HG03064 (cell line): ENCODE data around the gene ROBO1.

ENCODE experiments used
- ATAC-seq: cut with Tn5 transposase; IDR thresholded peaks from one replicate; pipeline ENCODE4 v1.9.1; 2021; ENCODE audit warnings: low read depth; ENCODE audit not compliant: unreplicated experiment

ROBO1 gene

DNA sequence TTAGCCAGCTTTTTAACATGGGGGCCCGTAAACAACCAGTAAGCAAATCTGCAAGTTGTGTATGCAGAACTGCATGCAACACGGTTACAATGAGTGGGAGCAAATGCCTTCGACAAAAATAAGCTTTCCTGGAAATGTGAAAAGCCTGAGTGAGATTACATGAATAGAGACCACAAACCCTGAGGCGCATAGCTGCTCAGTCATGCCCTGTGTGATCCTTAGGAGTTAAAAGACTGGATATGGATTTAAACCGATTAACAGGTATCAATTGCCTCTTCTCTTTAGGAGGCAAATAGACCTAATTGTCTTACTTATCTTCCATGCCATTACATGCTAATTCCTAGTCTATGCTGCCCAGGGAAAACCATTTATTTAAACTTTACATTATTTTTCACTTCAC is 810.3 kb downstream of the ROBO1 start:
- ATAC-seq: no peak

DNA sequence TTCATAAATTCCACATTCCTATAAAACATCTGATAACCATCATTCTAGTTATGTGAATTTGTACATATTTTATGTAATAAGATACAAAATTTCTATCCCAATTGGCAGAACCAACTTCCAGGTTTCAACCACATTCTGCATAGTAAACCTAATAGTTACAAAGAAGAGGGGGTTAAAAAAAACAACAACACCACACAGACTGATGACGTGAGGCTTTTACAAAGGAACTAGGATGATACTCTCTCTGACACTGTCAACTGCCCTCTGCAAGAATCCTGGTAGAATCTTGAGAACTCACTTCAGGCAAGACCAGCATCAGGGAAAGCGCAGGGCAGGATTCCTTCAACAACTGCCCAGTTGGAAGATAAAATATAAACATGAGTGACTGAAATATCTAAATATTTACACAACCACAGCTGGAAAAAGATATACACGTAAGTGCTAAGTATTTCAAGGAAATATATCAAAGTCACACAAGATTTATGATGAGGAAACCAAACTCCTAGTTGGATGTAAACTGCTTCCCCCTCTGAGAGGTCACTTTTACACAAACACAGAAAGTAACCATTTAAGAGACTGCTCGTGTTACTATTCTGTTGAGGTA is 816.4 kb downstream of the ROBO1 start:
- no peak for ATAC-seq

DNA sequence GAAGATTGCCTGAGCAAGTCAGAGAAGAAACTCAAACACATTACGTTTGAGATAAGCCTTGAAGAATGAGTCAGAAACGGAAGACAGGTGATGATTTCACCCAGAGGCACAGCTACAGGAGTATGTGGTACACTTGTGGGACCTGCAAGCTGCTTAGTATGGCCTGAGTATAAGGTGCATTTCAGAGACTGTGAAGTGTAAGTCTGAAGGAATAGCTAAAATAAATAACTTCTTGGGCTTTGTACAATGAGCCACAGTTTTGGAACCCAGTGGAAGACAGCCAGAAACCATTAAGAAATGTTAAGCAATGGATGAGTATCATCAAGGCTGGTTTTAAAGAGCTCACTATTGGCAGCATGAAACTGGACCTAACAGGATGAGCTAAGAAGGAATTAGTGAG is 826.2 kb downstream of the ROBO1 start:
- no peak for ATAC-seq

DNA sequence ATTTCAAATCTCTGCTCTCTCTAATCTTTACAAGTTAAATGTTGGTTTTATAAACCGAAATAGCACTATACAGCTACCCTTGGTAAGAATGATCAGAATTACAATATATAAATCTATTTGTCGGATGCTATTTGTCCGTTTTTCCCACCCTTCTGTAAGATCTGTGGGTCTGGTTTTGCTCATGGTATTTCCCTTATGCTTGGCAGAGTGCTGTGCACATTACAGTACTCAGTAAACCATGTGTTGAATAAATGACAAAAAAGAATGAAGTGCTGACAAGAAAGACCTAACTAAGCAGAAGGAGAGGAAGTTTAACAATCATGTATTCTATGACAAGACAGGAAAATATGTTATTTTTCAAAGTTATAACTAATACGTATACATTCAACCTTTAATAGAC is 827.2 kb downstream of the ROBO1 start:
- no peak for ATAC-seq

DNA sequence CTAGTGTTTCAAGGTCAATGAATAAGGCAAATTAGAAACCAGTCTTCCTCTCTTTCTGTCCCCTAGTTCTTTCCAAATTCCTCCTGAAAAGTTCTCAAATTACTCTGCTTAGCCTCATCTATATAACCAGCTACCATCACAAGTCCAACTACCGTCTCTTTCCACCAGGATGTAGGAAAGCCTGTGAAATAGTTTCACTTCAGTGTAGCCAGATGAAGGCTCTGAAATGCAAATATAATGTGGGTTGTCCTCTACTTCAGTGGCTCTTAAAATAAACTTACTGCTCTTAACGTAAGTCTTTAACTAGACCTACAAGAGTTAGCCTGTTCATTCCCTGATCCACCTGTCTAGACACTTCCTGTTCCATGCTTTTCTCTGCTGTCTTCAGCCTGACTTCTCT is 827.7 kb downstream of the ROBO1 start:
- ATAC-seq: no peak

DNA sequence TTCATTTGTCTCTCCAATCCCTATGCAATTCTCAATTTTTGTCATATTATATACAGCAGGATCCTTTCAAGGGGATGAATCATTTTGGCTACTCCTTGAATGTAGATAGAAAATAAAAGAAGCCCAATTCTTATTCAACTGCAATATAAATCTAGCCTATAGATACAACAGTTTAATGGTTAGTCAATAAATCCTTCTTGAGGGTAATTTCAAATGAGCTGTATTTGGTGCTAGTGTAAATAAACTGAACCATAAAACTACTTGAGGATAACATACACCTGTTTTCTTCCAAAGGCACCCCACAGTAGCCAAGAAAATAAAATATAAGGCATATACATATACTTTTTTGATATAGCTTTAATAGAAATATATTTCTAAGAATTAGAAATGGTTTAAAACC is 830.3 kb downstream of the ROBO1 start:
- ATAC-seq: no peak

DNA sequence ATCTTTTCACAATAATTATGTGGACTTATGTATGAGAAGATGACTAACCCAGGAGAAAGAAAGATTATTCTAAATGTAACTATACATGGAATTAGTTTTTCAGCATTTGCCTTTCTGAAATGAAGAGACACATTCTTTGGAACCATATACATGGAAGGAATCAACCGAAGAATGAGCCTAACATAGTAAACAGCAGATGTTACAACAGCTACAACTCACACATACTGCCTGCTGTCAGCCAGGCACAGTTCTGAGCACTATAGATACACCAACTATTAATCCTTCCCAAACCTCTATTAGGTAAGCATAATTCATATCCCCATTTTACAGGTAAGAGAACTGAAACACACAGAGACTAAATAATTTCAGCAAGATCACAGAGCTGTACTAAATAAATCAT is 840.0 kb downstream of the ROBO1 start:
- ATAC-seq: no peak

DNA sequence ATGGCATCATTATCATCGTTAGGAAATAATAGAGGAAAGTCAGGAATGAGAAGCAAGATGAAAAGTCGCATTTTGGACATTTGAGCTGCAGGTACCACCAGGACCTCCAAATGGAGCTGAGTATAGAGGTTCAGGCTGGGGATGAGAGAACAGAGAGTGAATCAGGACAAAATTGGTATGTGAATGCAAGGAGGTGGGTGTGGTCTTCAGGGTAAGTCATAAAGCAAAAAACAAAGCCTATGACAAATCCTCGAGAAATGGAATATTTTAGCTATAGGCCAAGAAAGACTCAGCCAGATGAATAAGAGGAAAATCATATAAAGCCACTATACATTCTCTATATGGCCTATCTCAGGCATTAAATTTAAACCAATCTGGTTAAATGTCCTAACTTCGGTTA is 841.3 kb downstream of the ROBO1 start:
- no peak for ATAC-seq

DNA sequence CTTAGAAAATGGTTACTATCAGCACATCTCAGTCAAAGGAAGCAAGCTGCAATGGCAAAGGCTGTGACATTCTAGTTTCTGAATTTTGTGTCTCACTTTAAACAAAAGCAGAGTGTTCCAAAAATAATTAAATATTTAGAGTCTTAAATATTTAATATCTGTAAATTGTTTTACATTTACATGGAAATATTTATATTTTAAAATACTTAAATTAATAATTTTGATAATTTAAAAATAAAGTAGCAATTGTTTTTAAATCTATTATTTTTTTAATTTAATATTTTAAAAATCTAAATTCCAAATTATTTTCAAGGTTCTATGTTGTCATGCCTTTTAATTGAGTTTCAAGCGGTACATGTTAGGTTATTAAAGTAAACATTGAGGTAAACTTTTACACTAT is 843.1 kb downstream of the ROBO1 start:
- ATAC-seq: no peak

DNA sequence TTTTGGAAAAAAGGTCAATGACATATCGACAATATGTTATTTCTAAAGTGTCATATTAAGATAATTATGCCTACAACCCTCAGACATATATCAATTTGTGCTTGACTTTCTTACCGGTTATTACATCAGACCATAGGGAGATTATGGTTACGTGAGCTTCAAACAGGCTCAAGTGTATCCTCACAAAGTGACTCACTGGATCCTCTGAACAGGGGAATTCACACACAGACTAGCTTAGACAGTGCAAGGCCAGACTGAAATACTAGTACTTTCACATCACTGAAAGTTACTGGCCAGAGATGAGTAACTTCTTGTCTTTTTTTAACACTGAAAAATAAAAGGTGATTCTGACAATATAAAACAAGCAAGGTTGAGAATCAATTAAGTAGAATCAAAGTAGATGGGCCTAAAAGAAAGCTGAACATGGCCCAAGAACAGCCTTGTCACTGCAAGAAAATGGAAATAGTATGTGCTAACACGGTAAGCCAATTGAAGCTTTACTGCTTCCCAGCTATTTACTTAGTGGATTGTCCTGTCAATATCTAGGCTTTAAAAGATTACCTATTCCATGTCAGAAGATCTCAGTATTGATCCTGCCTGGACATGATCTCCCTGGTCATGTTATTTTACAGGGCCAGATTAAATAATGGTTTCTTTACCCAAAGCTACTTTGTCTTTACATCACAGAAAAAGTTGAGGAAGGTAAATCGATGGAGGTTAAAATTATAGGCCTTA is 848.6 kb downstream of the ROBO1 start:
- ATAC-seq: no peak

DNA sequence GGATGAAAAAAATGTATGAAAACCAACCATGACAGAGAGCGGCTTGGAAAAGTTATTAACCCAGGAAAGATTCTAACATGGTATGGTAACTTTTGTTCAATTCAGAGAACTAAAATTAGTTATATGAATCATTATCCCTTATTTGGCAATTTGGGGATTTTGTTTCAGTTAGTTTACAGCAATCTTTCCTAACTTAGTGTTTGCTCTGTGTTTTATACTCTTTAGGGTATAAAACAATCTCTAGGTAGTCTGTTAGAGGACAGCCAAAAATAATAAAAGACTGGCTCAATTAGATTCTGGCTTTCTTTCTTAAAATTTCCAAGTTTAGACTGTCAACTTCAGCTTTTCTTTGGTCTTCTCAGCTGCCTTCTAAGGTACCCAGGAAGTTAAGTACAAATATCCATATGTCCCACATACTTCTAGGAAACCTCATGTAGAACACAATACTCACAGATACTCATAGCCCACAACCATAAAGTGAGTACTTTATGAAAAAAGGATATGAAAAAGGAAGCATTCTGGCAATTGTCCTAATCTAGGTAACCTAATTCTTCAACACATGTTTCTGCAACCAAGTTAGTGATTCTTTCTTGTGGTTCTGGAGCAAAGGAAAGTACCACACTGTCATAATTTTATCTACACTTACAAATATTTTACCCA is 849.3 kb downstream of the ROBO1 start:
- no peak for ATAC-seq

DNA sequence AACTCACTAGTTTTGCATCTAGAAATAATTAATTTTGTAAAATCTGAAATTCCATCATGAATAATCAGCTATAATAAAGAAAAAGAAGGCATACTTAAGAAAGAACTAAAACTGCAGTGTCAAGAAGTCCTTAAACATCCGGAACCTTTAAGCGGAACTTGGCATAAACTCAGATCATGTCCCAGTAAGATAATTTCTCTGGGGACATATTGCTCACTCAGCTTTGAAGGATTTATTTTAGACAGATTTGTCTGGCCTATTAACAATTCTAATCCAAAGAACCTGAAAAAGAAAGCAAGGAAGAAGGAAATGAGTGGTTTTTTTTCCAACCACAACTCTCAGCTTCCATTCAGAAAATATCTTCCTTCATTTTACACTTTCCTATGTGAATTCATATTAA is 850.3 kb downstream of the ROBO1 start:
- no peak for ATAC-seq

DNA sequence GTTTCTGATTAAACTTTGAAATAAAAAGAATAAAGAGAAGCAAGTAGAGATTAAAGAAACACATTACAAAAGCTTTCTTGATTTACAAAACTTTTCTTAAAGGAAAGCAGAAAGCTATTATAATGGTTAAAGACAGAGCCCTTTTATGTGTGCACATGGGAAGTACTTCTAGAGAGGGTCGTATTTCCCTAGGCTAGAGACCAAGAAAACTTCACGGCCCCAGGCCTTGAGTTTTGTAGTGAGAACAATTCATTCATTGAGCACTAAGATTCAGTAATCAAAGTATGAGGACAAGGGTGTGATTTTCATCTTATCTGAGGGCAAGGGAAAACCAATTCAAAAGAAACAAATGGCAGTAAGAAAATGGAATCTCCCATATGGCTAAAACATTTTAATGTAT is 854.1 kb downstream of the ROBO1 start:
- no peak for ATAC-seq

DNA sequence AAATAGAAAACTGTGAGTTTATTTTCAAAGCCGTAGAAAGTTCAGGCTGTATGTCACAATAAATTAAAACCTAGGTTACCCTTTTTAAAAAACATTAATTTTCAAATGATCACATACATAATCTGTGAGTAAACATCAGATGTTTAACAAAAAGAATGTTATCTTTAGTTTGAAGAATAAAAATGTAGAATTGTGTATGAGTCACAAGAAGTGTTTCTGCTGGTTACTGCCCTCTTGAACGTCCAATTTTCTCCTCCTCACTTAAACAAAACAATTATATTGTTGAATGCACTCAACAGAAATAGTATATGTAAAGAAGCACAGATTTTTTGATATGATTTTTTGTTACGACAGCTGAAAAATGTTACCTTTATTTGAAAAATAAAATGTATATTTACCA is 855.1 kb downstream of the ROBO1 start:
- no peak for ATAC-seq

DNA sequence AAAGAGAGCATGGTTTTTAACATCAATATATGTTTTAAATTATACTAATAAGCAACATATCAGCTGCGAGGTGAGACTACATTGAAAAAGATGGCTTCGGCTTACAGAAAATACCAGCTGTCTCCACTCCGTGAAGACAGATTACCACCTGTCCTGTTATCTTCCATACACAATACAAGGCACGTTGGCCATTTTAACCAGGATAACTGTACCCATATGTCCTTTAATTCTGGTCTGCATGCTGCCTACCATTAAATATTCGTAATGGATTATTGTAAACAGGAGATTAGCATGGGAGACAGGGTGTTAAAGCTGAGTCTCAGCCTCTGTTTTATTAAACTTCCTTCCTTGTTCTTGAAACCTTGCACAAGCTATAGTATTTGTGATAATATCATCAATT is 855.5 kb downstream of the ROBO1 start:
- ATAC-seq: no peak

DNA sequence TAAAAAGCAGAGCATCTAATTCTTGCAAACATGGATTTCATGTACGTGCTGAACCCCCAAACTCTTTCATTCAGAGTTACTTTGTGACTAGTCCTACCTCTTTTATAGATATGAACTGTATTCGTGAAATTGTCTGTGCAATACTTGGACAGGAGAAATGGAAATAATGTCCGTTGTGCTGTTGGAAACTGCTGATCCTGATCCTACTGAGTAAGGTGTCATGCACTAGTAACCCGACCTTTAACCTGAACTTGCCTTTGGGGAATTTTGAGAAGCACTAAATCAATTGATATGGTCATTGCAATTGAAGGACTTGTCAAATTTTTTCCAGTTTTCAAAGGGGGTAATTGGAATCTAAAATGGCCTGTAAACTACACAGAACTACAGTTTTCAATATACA is 856.4 kb downstream of the ROBO1 start:
- no peak for ATAC-seq

DNA sequence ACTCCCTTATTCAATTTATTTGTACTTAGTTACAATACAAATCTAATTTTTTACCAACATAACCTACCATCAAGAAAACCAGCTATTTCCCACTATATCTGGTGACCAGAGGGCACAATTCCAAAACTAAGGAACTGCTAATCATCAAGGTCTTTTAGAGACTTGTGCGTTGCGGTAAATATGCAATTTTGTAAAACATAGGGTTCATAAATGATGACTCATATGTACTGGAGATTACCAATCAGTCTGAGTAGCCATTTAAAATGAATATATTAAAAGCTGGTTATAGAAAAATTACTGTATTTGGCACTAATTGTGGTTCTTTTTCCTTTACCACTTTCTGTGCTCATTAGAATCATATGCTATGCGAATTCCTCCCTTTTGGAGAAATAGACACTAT is 859.6 kb downstream of the ROBO1 start:
- no peak for ATAC-seq

DNA sequence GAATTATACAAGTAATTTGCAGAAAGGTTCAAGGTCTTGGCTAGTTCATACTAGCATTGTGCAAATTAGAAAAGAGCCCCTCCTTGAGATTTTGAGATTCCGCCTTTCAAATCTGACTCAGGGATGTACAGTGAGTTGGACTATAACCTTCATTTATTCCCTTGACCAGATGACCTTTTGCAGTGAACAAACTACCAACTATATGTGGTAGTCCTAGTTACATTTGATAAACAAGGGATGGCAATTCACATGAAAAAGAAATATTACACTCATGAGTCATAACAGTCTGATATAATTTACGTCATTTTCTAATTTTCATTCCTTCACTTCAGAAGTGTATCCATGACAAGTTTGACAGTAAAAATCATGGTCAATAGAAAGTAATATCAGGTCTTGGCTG is 860.4 kb downstream of the ROBO1 start:
- ATAC-seq: no peak

DNA sequence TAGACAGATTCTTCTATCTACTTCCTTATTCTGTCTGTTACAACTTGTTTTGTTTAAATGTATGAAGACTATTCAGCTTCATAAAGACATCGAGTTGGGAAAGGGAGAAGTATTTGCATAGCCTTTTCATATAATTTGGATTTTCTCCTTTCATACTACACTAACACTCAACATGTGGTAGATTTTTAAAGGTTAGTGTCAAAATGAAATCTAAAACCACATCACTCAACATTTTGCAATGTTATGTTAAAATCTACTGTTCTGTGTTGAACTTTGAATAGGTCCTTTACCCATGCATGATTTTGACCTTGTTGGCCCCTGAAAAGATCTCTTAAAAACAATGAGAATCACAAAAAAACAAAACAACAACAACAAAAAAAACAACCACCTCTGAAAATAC is 860.9 kb downstream of the ROBO1 start:
- ATAC-seq: no peak

DNA sequence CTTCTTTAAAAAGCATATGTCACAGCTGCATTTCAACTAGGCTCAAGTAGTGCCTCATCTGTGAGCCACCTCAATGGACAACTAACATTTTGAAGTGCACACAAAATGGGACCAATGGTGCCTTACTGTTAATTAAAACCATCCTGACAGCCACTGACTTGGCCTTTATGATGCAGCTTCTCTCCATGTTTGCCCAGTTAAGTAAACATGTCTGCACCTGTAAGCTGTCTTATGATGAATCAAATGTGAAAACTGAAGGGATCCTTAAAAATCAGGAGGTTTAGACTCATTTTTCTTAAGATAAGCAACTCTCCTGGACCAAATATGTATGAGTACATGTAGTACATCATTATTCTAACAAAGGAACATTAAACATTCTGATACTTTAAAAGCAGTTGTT is 861.6 kb downstream of the ROBO1 start:
- ATAC-seq: no peak

DNA sequence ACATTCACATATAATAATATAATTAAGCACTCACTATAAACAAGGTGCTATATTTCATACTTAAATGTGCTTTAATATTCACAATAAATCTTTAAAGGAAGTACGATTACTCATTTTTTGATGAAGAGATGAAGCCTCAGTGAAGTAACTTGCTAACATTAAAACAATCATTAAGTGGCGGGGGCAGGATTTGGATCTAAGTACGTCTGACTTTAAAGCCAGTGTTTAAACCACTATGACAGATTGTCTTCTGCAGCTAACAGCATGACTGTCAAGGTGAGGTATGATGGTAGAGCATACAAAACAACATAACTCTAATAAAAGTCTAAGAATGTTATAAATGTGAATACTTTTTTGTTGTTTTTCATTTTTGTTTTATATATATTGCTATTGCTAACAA is 862.1 kb downstream of the ROBO1 start:
- no peak for ATAC-seq

DNA sequence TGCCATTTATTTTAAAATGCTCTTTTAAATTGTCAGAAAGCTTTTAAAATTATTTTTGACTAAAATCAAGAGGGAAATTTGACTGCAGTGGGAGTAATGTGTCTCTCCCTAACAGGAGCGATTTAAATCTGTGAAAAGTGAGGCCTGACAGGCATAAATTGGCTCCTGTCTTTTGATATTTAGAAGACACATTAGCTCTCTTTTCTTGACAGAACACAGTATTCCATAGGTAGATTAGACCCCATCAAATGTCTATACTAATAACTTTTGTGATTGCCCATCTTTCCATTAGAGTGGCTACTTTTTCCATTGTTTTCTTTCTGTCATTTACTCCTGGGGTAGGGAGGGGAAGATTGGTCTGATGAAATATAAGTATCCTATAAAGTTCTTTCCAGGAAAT is 866.3 kb downstream of the ROBO1 start:
- ATAC-seq: no peak
